Keratinocyte (primary cell): ENCODE measurements around the gene UBAP1. TPM values are rescaled to one million over a fixed set of nuclear protein-coding genes. Genes with fewer than 3 reads are reported as not detected.
A peak's percentile ranks its signal among the peaks of the same experiment; 100 is the strongest.

ENCODE experiments used
- DNase-seq: peaks from one replicate; pipeline ENCODE4 v3.0.0-alpha.2; 2011; ENCODE audit warnings: low read depth, missing footprints, low spot score
- FAIRE-seq: peaks from 2 replicates; lab custom pipeline; 2011; peaks lifted over from hg19 to GRCh38; lab: Jason Lieb, UNC
- H2AFZ ChIP-seq: 2 replicates; pipeline ENCODE4 v1.6.0; 2012; ENCODE audit warnings: low read length, control low read depth, inconsistent platforms; ENCODE audit not compliant: control insufficient read depth
- H3K27ac ChIP-seq: 2 replicates; pipeline ENCODE4 v1.5.1; 2011; ENCODE audit warnings: low read length; ENCODE audit not compliant: control insufficient read depth, insufficient read depth
- H3K27me3 ChIP-seq: 3 replicates; pipeline ENCODE4 v1.6.0; 2011; ENCODE audit warnings: low read length; ENCODE audit not compliant: control insufficient read depth, insufficient read depth; ENCODE audit errors: extremely low read depth
- H3K36me3 ChIP-seq, 2 experiments: 2 replicates in 1 of 2; 3 replicates in 1 of 2; pipeline ENCODE4 v1.5.1; 2011; ENCODE audit warnings: low read length in 2 of 2, mild to moderate bottlenecking in 1 of 2; ENCODE audit not compliant: control insufficient read depth in 2 of 2, insufficient read depth in 2 of 2; ENCODE audit errors: extremely low read depth in 1 of 2
- H3K4me1 ChIP-seq: 3 replicates; pipeline ENCODE4 v1.5.1; 2011; ENCODE audit warnings: low read length; ENCODE audit not compliant: control insufficient read depth, insufficient read depth; ENCODE audit errors: extremely low read depth
- H3K4me2 ChIP-seq: 3 replicates; pipeline ENCODE4 v1.6.0; 2011; ENCODE audit warnings: low read depth, low read length; ENCODE audit not compliant: control insufficient read depth, insufficient read depth; ENCODE audit errors: extremely low read depth
- H3K4me3 ChIP-seq, 3 experiments: fragments of 200-600 bp in 1 of 3; sonication (generic) in 1 of 3; 2 replicates in 2 of 3; 3 replicates in 1 of 3; pipeline ENCODE4 v1.5.1; 2011 to 2016; ENCODE audit warnings: low read length in 3 of 3, mild to moderate bottlenecking in 3 of 3, control low read depth in 2 of 3, inconsistent platforms in 1 of 3, low read depth in 1 of 3, mixed read lengths in 1 of 3, mixed run types in 1 of 3, moderate library complexity in 1 of 3; ENCODE audit not compliant: control insufficient read depth in 2 of 3, insufficient read depth in 2 of 3; ENCODE audit errors: extremely low read depth in 1 of 3
- H3K79me2 ChIP-seq: 2 replicates; pipeline ENCODE4 v1.6.0; 2012; ENCODE audit warnings: low read length; ENCODE audit not compliant: control insufficient read depth, insufficient read depth
- H3K9ac ChIP-seq: 3 replicates; pipeline ENCODE4 v1.6.0; 2011; ENCODE audit warnings: low read length; ENCODE audit not compliant: control insufficient read depth, insufficient read depth; ENCODE audit errors: extremely low read depth
- H3K9me1 ChIP-seq: 3 replicates; pipeline ENCODE4 v1.6.0; 2011; ENCODE audit warnings: low read length; ENCODE audit not compliant: control insufficient read depth, insufficient read depth; ENCODE audit errors: extremely low read depth
- H3K9me3 ChIP-seq: 2 replicates; pipeline ENCODE4 v1.5.1; 2012; ENCODE audit warnings: low read depth, low read length; ENCODE audit not compliant: control insufficient read depth
- H4K20me1 ChIP-seq: 3 replicates; pipeline ENCODE4 v1.6.0; 2011; ENCODE audit warnings: low read length; ENCODE audit not compliant: control insufficient read depth, insufficient read depth; ENCODE audit errors: extremely low read depth
- EZH2 ChIP-seq: IDR thresholded peaks from one replicate; pipeline ENCODE4 v1.6.1; 2012; ENCODE audit warnings: inconsistent platforms, mild to moderate bottlenecking, low read length, moderate library complexity
- dilution Hi-C: fragments of 300-500 bp; cut with MboI; formaldehyde crosslinking; loops from one replicate; pipeline ENCODE4 v1.7.0; 2020; ENCODE audit warnings: low sequenced_read_pairs; ENCODE audit not compliant: extremely low pct_ligation_motif_present
- polyA plus RNA-seq, 5 experiments: library from polyadenylated mRNA; depleted of rRNA in 3 of 5; stranded (reverse) in 3 of 5; stranded (forward) in 1 of 5; unstranded in 1 of 5; fragments of >200 nt; gene quantifications; 1 replicate in 1 of 5; 2 replicates in 3 of 5; 3 replicates in 1 of 5; pipeline versions ENCODE4 v1.2.1 to v1.2.3, GENCODE V29; 2011 to 2012; ENCODE audit warnings: missing spikeins in 2 of 5, low read depth in 1 of 5, low replicate concordance in 1 of 5
- TF ChIP-seq, protein P1 (sequence below), 3 experiments: IDR thresholded peaks in 1 of 3; conservative IDR thresholded peaks in 1 of 3; optimal IDR thresholded peaks in 1 of 3; 2 replicates in 2 of 3; 3 replicates in 1 of 3; pipeline versions ENCODE3 to v1.5.1; 2011; ENCODE audit warnings: low read length in 3 of 3, mild to moderate bottlenecking in 3 of 3, moderate library complexity in 2 of 3, control low read depth in 1 of 3, inconsistent platforms in 1 of 3; ENCODE audit not compliant: insufficient read depth in 2 of 3; ENCODE audit errors: extremely low read depth in 1 of 3

UBAP1 gene
- polyA plus RNA-seq, 1 donor (not counting 4 experiments of a cell fraction or from before 2014, with no cell fraction given) = 81.8 TPM

DNA sequence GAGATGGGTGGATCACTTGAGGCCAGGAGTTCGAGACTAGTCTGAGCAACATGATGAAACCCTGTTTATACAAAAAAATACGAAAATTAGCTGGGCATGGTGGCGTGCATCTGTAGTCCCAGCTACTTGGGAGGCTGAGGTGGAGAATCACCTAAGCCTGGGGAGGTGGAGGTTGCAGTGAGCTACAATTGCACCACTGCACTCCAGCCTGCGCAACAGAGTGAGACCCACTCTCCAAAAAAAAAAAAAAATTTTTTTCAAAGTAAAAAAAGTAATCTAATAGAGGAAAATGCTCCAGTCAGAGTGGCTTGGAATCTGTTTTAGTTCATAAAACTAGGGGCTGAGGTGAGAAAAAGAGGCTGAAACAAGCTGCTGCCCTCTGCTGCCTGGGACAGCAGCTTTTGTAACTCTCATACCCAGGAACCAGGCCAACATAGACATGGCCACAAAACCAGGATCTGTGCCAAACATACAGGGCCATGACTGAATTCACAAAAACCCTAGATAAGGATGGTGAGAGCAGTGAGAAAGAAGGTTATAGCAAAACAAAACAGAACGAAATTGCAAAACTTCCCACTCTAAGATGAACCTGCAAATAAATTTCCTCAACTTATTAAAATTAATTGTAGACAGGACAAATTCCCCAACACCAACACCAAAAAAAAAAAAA is 39.2 kb upstream of the UBAP1 start:
- no peaks in the 10 kb centered on the region for H3K4me1 ChIP-seq
- H3K9me1 ChIP-seq = no peaks in the 10 kb centered on the region
- FAIRE-seq (no peak), DNase-seq (no peak)
- no peaks in the 10 kb centered on the region for H3K27me3 ChIP-seq
- no peak overlapping the region for H2AFZ ChIP-seq
- dilution Hi-C loops = no loop called here
- no peak overlapping the region for H3K4me2 ChIP-seq
- TF ChIP-seq, protein P1, sequence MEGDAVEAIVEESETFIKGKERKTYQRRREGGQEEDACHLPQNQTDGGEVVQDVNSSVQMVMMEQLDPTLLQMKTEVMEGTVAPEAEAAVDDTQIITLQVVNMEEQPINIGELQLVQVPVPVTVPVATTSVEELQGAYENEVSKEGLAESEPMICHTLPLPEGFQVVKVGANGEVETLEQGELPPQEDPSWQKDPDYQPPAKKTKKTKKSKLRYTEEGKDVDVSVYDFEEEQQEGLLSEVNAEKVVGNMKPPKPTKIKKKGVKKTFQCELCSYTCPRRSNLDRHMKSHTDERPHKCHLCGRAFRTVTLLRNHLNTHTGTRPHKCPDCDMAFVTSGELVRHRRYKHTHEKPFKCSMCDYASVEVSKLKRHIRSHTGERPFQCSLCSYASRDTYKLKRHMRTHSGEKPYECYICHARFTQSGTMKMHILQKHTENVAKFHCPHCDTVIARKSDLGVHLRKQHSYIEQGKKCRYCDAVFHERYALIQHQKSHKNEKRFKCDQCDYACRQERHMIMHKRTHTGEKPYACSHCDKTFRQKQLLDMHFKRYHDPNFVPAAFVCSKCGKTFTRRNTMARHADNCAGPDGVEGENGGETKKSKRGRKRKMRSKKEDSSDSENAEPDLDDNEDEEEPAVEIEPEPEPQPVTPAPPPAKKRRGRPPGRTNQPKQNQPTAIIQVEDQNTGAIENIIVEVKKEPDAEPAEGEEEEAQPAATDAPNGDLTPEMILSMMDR (optimal IDR thresholded peaks at IDR 0.05 in 1 of 3, IDR thresholded peaks at IDR 0.05 in 1 of 3, conservative IDR thresholded peaks at IDR 0.05 in 1 of 3; ENCODE audit: extremely low read depth in 1 of 3, insufficient read depth in 2 of 3, low read length in 3 of 3) = peak; percentile 12 to 48 (median 23)
- TF ChIP-seq EZH2 = no peak
- no peaks in the 10 kb centered on the region for H3K79me2 ChIP-seq
- no peak overlapping the region for H3K4me3 ChIP-seq
- no peaks in the 10 kb centered on the region for H4K20me1 ChIP-seq
- H3K9me3 ChIP-seq = no peaks in the 10 kb centered on the region
- H3K27ac ChIP-seq = no peak overlapping the region
- H3K36me3 ChIP-seq = no peaks in the 10 kb centered on the region
- no peak overlapping the region for H3K9ac ChIP-seq

DNA sequence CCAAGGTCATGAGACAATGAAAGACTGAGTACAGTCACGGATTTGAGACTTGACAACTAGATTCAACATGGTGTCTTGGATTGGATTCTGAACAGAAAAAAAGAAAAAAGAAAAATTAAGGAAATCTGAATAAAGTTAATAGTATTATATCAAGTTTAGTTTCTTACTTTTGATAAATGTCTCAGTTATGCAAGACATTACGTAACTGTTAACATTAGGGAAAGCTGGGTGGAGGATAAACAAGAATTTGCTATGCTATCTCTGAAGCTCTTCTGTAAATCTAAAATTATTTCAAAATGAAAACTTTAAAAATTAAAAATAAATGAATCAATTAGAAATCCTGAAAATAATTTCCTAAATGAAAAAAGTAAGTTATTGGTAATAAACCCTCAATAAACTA is 38.0 kb upstream of the UBAP1 start:
- dilution Hi-C loops = no loop called here
- H3K36me3 ChIP-seq = no peaks in the 10 kb centered on the region
- no peak for TF ChIP-seq EZH2
- TF ChIP-seq, protein P1 (optimal IDR thresholded peaks at IDR 0.05 in 1 of 3, IDR thresholded peaks at IDR 0.05 in 1 of 3, conservative IDR thresholded peaks at IDR 0.05 in 1 of 3; ENCODE audit: extremely low read depth in 1 of 3, insufficient read depth in 2 of 3, low read length in 3 of 3) = no peak

More for the DNA sequence above, 38.0 kb upstream of the UBAP1 start:
- H3K9ac ChIP-seq = no peak overlapping the region
- no peak overlapping the region for H3K4me2 ChIP-seq
- H3K4me1 ChIP-seq = no peaks in the 10 kb centered on the region
- no peak overlapping the region for H2AFZ ChIP-seq
- H3K79me2 ChIP-seq = no peaks in the 10 kb centered on the region
- FAIRE-seq (no peak), DNase-seq (no peak)
- no peak overlapping the region for H3K27ac ChIP-seq
- H3K9me3 ChIP-seq = no peaks in the 10 kb centered on the region
- H4K20me1 ChIP-seq = no peaks in the 10 kb centered on the region
- no peaks in the 10 kb centered on the region for H3K27me3 ChIP-seq
- H3K4me3 ChIP-seq = no peak overlapping the region
- H3K9me1 ChIP-seq = no peaks in the 10 kb centered on the region
